GM12865 (cell line): ENCODE measurements around the gene KLK15.

ENCODE experiments used
- DNase-seq: peaks from one replicate; pipeline ENCODE4 v3.0.0; 2010; ENCODE audit warnings: low read depth
- H3K4me3 ChIP-seq: 2 replicates; pipeline ENCODE4 v1.5.1; 2011; ENCODE audit warnings: mild to moderate bottlenecking, low read depth, low read length, control low read depth
- CTCF ChIP-seq: IDR thresholded peaks from 2 replicates; pipeline ENCODE4 v1.5.1; 2011; ENCODE audit warnings: low read length, control low read depth, low read depth, inconsistent platforms; ENCODE audit not compliant: insufficient read depth; ENCODE audit errors: missing control alignments

The KLK15 gene

GRCh38 chr19:50838239-50838638 is 4.9 kb upstream of the KLK15 start:
- no peak overlapping the region for H3K4me3 ChIP-seq
- TF ChIP-seq CTCF = peak; percentile 37
- peak; percentile 59 for DNase-seq

- no peak overlapping the region for H3K4me3 ChIP-seq
- no peak for DNase-seq
- no peak for TF ChIP-seq CTCF
Observed at GRCh38 chr19:50837300-50837699, 3.9 kb upstream of the KLK15 start.

- no peak for DNase-seq
- H3K4me3 ChIP-seq = no peak overlapping the region; the same call in 1 of the 2 replicates
- TF ChIP-seq CTCF = no peak
Observed at GRCh38 chr19:50836543-50837195, 3.3 kb upstream of the KLK15 start.

- peak overlapping the region; percentile 71 for H3K4me3 ChIP-seq
- TF ChIP-seq CTCF = no peak
- peak; percentile 82 for DNase-seq
Observed at GRCh38 chr19:50835785-50836542, 2.6 kb upstream of the KLK15 start.

- no peak for TF ChIP-seq CTCF
- H3K4me3 ChIP-seq = peak overlapping the region; percentile 71
- DNase-seq = no peak
Observed at GRCh38 chr19:50835103-50835784, 1.9 kb upstream of the KLK15 start.

- TF ChIP-seq CTCF = no peak
- no peak overlapping the region for H3K4me3 ChIP-seq
- DNase-seq = no peak
Observed at GRCh38 chr19:50833802-50834167, 411 bp upstream of the KLK15 start.
